HG03196 (cell line): ENCODE results near the gene SNTG2.

ENCODE experiments used
- ATAC-seq: cut with Tn5 transposase; IDR thresholded peaks from one replicate; pipeline ENCODE4 v1.9.1; 2021; ENCODE audit not compliant: unreplicated experiment

The SNTG2 gene

GRCh38 chr2:1307670-1308069, 357.0 kb downstream of the SNTG2 start:
- ATAC-seq = no peak

DNA sequence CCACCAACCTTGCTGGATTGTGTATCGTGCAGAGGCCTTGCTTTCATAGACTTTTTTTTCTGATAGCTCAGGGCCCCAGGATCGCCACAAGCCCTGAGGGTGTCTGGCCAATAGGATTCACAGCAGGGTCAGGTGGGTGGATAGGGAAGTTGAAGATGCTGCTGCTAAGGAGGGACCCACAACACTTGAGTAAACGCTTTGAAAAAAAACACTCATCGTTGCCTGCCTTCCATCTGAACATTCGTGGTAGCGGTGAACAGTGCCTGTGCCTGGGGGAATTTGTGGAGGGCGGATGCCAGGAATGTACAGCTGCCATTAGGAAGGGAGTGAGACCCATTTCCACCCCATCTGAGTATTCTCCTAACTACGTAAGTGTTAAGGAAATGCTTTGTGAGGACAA, 358.0 kb downstream of the SNTG2 start:
- ATAC-seq = no peak

DNA sequence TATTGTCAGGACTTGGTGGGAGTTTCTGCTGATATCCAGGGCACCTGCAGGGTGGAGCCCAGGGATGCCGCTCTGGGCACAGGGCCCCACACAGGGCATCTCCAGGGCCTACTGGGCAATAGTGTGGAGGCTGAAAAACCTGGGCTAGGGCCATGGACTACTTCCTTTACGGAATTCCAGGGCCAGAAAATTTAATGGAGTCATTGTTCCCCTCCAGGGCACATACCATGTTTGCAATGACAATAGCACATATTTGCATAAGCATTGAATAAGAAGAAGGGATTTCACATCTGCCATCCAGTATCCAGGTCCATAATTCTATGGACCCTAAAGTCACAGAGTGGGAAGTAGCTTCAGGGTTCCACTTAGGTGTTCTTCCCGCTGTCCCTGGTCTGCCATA, 358.9 kb downstream of the SNTG2 start:
- no peak for ATAC-seq

- ATAC-seq = no peak
Measured at GRCh38 chr2:1310202-1310601, 359.6 kb downstream of the SNTG2 start.

- no peak for ATAC-seq
Measured at GRCh38 chr2:1310866-1311265, 360.2 kb downstream of the SNTG2 start.

GRCh38 chr2:1313240-1313924, 362.7 kb downstream of the SNTG2 start:
- ATAC-seq = no peak

- ATAC-seq = no peak
Measured at GRCh38 chr2:1314254-1314653, 363.6 kb downstream of the SNTG2 start.

DNA sequence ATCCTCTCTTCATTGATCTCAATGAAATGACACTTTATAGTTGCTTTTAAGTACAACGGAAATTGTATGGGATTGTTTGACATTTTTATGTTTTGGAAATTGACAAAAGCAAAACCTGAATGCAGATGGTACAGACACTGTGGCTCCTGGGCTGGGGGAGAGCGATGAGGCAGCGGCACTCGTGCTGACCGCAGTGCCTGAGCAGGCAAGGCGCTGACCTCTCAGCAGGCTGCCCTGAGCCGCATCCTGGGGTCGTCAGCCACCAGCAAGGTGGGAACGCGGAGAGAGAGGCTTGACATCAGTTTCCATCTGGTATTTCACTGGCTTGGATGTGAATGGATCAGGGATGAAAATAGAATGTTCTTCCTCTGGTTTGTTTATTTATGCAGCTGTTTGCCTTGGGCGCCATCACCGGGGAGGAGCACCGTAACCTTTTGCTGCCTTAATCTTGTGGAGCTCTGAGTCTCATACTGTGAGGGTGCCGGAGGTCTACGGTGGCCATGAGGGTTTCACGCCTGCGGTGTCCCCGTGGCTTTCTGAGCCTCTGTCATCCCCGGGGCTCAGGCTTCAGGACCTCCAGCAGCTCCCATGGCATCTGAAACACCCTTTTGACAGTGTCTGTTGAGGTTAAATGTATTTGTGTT, 367.8 kb downstream of the SNTG2 start:
- ATAC-seq = no peak

DNA sequence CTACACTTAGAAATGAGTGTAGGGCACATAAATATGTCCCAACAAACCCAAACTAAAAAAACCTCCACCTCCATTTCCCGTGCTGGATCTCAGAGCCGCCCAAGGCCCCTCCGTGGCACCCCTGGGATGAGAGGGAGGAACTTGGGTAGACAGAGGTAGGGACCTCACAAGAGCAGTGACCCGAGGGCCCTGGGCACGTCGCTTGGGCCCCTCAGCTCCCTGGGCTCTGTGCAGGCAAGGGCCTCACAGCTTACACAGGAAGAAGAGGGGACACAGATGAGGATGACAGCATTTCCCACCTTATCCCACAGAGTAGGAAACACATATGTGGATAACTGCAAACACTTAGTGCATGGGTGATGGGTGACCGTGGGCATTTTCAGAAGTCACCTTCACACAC, 368.7 kb downstream of the SNTG2 start:
- no peak for ATAC-seq

DNA sequence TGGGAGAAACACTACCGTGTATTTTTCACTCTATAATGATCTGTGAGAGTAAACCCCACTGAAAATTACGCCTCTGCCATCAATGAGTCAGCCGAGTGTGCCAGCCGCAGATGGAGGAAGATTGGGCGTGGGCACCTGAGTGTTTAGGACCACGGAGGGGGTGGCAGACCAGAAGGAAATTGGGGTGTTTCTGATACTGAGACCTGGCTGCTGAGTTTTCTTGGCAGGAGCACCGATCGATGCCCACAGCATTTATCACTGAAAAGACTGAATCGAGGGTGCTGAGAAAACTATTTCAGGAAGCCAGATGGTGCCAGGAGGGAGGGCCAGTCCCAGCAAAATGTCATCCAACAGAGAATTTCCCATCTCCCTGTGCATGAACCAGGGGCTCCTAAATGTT, 370.7 kb downstream of the SNTG2 start:
- no peak for ATAC-seq

DNA sequence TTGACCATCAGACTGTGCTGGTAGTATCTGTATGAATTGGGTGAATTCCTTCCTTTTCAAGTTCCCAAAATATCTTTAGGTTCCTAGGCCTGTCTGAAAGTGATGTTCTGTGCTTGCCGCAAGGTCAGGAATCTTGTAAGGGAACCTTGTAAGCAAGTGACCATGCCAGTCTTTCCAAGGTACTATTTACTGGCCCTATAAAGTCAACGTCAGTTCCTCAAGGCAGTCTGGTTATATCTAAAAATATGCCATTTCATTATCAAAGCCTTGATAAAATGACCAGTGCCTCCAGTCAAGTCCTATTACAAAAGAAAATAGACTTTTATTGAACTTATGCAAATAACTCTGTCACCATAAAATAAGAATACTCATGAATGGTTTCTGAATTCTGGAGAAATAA, 374.2 kb downstream of the SNTG2 start:
- no peak for ATAC-seq

DNA sequence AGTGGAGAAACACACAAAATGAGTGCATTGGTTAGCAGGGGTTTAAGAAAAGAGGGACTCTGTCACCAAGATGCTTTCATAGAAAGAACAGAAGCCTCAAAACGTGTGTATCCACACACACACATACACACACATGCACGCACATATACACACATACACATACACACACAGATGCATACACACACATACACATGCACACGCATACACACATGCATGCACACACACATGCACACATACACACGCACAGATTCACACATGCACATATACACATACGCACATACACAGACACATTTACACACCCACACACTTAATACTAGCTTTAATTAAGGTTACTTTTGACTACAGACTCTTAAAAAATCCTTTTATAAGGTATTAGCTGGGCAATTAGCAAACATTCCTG, 378.0 kb downstream of the SNTG2 start:
- ATAC-seq = no peak

DNA sequence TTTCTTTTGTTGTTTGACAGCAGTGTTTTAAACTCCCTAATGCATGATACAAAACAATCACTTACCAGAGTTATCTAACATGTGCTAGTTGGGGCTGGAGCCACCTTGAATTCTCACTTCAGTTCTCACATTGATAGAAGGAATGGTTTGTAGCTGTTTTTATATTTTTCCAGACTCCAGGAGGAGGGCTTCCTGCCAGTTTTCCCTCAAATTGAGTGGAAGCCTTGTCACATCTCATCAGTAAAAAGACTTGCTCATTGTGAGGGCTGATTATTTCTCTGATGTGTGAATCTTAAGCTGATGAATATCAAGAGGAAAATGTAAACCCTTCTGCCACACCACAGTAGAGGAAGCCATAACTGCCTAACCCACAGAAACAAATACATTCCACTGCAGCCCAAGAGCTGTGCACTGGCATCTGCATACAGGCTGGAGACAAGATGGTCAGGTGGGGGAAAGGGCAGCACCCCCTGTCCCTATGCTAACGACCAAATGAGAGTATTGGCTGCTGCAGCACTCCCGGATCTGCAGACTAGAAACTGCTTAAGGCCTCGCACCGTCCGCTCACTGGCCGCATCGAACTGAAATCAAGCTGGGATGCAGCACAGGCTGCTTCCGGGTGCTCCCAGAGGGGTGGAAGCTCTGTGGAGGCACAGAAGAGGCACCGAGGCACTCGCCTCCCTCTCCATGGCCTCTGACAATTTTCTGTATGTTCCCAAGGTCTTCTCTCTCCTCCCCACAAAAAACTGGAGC, 388.9 kb downstream of the SNTG2 start:
- ATAC-seq = no peak

GRCh38 chr2:1340141-1340512, 389.5 kb downstream of the SNTG2 start:
- no peak for ATAC-seq

DNA sequence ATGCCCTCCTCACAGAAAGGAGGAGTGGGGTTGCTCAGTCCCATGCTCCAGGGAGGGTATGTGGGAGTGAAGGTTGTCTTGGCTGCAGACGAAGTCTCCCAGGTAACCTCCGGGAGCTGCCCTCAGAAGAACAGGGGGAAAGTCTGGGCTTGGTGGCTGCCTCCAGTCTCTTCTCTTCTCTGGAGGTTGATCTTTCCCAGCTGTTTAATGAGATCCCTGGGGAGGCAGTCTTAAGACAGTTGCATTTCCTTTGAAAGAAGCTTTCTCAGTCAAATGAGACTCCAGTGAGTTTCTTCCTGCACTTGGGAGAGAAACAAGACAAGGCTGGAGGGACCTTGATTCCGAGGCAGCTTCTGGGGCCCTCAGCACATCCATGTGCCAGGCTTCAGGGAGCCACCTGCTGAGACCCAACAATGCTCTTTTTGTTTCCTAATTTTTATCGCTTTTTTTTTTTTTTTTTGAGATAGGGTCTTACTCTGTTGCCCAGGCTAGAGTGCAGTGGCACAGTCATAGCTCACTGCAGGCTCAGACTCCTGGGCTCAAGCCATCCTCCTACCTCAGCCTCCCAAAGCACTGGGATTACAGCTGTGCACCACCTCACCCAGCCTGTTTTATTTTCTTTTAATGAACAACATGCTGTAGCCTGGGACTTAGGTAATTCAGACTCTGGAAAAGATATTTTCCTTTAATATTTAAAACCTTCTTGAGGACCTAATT, 390.9 kb downstream of the SNTG2 start:
- ATAC-seq = no peak

DNA sequence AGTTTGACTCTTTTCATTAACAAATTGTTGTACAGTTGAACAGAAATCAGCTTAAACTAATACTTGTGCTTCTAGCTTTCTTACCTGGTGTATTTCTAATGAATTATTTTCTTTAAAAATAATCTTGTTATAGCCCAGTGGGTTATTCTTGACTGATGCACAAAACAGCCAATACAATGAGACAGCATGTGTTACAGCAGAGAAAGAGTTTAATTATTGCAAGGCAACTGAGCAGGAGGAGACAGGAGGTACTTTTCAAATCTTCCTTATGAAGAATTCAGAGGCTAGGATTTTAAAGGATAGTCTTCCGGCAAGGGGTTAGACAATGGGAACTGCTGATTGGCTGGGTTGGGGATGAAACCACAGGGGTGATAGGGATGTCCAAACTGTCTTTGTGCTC, 398.1 kb downstream of the SNTG2 start:
- ATAC-seq = no peak

- no peak for ATAC-seq
Measured at GRCh38 chr2:1350111-1350510, 399.5 kb downstream of the SNTG2 start.

DNA sequence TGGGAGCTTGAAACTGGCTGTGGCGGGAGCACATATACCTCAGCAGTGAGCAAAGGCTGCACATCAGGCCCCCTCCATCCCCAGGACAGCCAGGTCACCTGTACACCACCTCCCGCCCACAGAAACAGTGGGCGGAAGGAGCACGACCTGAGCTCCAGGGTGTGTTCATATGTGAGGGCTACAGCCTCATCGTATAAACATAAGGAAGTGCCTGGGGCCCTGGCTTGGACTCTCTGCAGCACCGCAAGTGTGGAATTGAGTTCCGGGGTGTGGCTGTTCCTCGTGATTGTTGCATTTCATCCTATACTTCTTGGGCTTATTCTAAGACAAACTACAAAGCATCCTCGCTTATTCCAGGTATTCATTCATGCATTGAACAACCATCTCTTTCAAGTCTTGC, 402.5 kb downstream of the SNTG2 start:
- ATAC-seq = no peak

DNA sequence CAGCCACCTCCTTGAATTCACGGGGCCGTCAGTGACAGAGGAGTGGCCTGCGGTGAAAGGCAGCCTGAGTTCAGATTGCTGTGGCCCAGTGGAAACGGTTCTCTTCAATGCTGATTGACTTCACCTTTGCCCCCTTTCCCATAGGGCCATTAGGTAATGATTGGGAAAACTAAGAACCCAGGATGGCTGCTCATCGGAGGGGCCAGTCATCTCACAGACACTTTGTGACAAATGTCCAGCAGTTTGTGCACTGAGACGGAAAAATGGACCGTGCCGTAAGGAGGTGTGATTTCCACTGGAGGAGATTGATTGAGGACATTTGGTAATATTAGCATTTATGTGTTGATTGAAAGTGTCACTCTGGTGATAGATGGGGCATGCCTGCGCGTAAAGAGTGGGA, 402.9 kb downstream of the SNTG2 start:
- no peak for ATAC-seq

DNA sequence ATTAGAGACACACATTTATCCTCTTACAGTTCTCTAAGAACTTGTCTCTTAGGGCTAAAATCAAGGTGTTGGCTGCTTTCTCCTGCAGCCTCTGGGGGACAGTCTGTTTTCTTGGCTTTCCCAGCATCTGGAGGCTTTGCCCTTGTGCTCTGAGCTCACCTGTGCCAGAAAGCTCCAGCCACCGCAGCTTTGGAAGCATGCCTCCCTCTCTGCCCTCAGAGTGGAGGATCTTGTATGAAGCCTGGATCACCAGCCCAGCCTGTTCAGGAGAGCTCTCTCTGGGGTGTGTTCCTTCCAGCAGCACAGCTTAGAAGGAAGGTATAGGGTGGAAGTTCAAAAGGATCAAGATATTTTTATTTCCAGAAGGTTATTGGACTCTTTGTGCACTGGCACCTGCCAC, 409.5 kb downstream of the SNTG2 start:
- ATAC-seq = no peak

GRCh38 chr2:1360557-1361250, 410.1 kb downstream of the SNTG2 start:
- no peak for ATAC-seq
